ENCODE data around the gene CD70.
"Not testable (repeated sequence)": the region's sequence is repeated elsewhere in the genome, so short reads cannot be mapped to it uniquely, and the experiment has no call there.

- TF ChIP-seq CTCF, EP300, POLR2A, POLR2AphosphoS5 (IDR thresholded peaks at IDR 0.05): not testable (repeated sequence)
Measured at GRCh38 chr19:6598254-6598892, 7.4 kb upstream of the CD70 start.

Data from stomach (tissue), 4 donors.